Stimulated activated CD8-positive, alpha-beta memory T cell treated with anti-CD3 and anti-CD28 coated beads, Interleukin-12 subunit alpha, Interleukin-12 subunit beta, amount 100 ng/mL, for 24 hours (primary cell): ENCODE results near the gene IFT43.

Source experiments
- DNase-seq: peaks from one replicate; pipeline ENCODE4 v3.0.0-alpha.2; 2020; ENCODE audit errors: extremely low read depth

Gene IFT43

DNA sequence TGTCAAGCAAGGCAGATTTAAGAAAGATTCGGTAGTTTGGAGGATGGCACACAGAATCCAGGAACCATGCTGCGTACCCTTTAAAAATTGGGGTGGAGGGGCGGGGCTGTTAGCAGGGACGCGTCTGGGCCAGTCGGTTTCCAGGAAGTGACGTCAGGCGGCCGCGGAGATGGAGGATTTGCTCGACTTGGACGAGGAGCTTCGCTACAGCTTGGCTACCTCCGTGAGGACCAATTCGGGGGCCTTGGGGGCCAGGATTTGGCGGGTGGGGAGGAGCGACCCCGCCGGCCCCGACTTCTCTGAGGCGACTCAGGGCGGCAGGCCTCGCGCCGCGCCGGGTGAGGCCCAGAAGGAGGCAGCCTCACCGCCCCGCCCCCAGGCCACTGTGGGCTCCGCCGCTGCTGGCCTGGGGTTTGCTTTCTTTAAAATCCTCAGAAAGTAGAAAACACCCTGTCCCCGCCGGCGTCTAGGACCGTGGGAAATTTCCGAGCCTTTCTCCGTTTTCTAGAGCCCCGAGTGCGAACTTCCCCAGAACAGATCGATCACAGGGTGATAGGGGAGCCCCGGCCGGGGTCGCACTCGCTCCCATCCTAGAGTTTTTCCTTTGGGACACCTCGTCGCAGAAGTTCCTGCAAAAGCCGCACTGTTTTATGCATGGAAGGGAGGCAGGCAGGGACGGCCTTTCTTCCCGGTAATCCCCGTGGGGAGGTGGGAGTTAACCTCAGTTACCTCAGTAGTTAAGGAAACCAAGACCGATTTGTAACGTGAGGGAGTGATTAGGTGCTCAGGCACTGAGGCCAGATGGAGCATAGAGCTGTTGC lies at the start of gene IFT43:
IFT43 (plus strand) TSS at position 146 of the 821 bp plus-strand sequence; CDS start at position 170, 24 bp downstream.
- peak; percentile 92 for DNase-seq

DNA sequence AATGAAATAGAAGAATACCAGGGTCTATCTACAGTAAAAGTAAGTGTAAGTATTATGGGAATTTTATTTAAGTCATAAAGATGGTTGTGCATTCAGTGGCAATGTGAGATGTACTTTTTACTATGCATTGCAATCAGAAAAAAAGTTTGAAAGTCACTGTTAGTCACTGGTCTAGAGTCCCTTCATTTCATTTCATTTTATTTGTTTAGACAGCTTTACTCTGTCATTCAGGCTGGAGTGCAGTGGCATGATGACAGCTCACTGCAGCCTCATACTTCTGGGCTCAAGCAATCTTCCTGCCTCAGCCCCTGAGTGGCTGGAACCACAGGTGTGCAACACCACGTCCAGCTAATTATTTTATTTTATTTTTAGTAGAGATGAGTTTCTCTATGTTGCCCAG lies 46.4 kb upstream of the IFT43 start:
- no peak for DNase-seq

DNA sequence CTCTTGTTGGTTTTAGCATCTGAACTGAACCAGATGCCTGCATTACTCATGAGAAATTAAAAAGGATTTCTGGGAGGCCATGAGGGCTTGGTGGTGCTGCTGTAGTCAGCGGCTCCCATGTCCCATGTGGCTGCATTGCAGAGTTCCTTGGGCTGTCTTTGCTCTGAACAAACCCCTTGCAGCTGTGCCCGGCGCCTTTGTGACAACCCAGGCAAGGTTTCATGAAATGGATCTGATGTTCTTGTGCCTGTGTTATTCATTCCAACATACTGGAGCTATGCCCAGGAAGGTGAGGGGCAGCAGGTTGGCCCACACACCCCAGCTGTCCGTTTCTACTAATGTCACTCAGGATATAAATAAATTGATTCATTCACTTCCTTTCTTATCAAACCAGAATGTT lies 44.5 kb upstream of the IFT43 start:
- no peak for DNase-seq

DNA sequence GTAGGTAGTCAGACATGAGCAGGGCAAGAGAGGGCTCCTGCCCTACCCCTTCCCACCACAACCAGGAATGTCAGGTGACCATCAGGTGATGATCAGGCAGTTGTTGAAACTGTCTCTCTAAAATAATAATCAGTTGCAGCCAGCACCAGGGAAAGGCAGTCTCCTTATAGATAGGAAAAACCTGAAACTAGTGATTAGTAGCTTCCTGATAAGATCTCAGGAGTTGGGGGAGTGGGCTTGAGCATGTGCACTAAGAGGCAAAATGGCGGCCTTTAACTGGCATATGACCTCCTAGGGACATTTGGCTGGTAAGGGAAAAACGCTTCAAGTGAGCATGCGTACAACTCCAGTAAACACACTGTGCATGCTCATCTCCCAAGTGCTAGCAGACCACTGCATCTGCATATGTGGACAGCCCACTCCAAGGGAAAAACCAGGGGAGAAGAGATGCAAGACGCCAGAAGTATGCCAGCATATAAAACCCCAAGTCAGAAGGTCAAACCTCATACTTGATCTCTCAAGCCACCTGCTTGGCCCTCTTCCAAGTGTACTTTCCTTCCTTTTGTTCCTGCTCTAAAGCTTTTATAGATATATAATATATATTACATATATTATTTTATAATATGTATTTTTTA lies 40.8 kb upstream of the IFT43 start:
- no peak for DNase-seq

- no peak for DNase-seq
These were observed 38.8 kb upstream of the IFT43 start for GRCh38 chr14:75946785-75947184.

DNA sequence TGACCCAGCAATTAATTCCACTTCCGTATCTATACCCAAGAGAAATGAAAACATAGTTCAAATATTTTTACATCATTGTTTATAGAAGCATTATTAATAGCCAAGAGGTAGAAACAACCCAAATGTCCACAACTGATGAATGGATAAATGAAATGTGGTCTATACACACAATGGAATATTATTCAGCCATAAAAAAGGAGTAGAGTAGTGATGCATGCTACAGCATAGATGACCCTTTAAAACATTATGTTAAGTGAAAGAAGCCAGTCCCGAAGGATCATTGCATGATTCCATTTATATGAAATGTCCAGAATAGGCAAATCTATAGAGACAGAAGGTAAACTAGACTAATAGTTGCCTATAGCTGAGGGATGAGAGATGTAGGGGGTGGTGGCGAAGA lies 33.1 kb upstream of the IFT43 start:
- DNase-seq = no peak

DNA sequence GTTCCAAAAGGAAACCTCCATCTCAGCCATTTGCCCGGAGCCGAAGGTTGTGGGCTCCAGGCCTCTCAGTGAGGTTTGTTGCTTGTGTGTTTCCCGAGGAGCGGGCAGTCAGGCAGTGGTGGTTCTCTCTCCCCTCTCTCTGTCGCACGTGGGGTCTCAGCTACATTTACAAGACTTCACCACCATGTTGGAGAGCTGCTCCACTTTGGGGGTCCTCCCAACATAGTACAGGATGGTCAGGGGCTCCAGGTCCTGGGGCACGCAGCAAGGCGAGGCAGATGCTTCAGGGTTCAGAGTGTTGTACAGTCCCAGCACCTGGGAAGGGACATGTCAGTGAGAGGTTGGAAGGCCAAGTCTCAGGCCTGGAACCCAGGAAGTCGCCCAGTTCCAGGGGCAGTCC lies 26.5 kb upstream of the IFT43 start:
- no peak for DNase-seq

GRCh38 chr14:75960231-75960630 lies 25.3 kb upstream of the IFT43 start:
- DNase-seq = no peak

GRCh38 chr14:75961662-75962061 lies 23.9 kb upstream of the IFT43 start:
- no peak for DNase-seq

DNA sequence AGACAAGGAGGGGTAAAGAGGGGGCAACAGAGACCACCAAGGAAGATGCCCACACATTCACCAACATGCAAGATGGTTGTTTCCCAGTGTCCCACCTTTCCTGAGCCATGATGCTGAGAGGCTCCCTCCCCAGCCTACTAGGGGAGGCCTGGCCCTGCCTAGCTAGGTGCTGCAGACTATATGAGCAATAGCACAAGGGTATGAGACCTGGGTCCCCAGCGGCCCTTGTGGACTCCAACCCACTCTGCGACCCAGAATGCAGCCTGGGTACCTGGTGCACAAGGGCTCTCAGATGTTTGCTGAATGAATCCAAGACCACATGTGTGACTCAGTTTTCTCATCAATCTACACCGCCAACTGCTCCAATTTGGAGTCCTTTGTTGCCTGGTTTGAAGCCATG lies 17.7 kb upstream of the IFT43 start:
- no peak for DNase-seq

GRCh38 chr14:75968456-75968855 lies 17.1 kb upstream of the IFT43 start:
- no peak for DNase-seq

- no peak for DNase-seq
These were observed 16.4 kb upstream of the IFT43 start for GRCh38 chr14:75969126-75969525.

DNA sequence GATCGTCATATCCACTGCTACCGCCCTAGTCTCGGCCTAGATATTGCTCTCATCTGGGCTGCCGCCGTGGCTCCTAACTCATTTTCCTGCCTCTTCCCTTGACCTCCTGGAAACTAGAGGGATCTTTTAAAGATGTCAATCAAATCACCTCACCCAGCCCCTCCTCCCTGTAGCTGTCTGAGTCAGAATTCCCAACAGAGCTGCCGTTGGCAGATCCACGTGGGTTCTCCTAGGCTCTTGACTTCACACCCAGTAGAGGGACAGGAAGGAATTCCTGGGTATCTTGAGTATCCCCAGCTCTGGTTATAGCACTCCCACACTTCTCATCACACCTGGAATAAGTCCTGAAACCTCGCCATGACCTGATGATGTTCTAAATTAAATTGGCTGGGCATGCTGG lies 15.7 kb upstream of the IFT43 start:
- no peak for DNase-seq

GRCh38 chr14:75970989-75971388 lies 14.6 kb upstream of the IFT43 start:
- no peak for DNase-seq

- DNase-seq = no peak
These were observed 14.1 kb upstream of the IFT43 start for GRCh38 chr14:75971509-75971908.

DNA sequence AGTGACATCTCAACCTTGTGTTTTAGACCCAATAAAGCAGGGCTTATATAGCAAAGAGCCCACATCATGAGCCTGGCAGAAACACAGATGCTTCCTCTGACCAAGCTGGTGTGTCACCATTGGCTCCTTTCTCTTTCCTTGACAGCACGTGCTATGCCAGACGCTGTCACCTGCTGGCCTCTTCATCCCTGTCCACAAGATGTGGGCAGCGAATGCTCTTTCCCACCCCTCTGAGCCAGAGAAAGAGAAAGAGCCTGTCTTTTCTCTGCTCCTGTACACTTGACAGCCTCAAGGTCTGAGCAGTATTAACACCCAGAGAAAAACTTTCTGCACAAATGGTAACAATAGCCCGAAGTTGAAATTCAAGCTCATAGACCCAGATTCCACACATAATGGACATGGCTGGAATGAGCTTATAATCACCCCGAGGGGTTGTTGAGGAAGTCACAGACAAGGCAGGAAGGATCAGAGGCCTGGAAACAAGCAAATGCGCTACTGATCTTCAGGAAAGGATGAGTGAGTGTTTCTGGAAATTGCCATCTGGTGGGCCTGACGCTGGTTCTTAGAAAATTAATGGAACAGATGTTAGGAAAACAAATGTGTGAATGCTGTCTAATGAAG lies 12.7 kb upstream of the IFT43 start:
- DNase-seq = no peak

DNA sequence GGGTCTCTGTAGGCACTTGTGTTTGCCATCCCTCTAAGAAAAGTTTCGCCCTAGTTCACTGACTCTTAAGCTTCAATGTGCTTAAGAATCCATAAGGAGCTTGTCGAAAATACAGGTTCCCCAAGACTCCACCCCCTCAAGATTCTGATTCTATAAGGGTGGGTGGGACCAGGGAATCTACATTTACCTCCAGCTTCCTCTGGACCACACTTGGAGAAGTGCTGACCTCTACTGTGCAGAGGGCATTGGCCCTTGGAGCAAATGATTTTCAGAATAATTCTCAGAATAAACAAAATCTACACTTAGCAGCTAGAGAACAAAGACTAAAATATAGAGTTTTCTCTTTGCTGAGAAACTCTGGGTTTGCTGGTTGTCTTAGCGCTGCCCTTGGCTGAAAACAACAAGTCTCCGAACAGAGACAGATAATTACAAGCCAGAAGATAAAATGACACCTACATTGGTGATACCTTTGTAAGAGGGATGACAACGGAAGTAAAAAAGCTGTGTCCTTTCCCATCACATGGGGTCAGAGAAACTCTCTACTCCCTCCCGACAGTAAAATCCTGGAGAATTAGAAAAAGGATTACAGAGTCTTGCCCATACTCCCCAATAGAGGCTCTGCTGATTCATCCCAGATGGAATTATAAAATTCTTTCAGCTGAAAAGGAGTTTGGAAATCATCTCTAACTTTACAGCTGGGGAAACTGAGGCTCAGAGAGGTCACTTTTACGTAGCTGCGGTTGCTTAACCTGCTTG lies 8.6 kb upstream of the IFT43 start:
- no peak for DNase-seq

DNA sequence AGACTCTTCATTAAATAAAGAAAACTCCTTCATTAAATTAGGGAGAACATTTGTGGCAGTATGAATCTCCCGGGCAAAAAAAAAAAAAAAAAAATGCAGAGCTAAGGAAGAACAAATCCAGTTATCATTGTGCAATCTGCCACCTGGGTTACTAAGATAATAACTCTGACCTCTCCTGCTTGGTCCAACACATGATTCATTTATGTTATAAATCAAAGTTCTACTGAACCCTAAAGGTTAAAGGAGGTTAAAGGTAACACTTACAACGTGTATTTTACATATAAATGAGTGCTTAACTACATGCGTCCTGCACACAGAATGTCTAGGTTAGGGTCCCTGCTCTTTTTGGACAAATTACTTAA lies 8.0 kb upstream of the IFT43 start:
- no peak for DNase-seq

DNA sequence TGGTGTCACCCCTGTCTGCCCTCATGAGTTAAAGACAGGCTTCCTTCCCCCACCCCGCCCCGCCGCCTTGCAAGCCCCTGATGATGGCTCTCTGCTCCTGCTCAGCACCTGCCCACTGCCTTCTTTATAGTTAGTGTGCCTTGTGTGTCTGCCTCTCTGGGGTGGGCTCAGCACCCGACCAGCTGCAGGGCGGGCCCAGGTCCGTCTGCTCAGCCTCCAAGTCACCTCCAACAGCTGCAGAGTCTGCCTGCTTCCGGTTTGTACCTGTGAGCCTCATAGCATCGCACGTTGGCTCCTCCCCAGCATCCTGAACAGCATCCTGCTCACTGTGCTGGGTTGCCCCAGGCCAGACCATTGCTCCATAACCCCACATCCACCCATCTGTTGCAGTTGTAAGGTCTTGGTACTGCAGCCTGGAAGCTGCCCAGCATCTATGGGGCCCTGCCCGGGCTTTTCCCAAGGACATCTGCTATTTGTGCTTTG lies 7.3 kb upstream of the IFT43 start:
- no peak for DNase-seq

- no peak for DNase-seq
These were observed 6.4 kb upstream of the IFT43 start for GRCh38 chr14:75979071-75979571.

GRCh38 chr14:75979648-75980565 lies 5.7 kb upstream of the IFT43 start:
- no peak for DNase-seq
